Measurements from ENCODE around the gene AGO3.
A peak's percentile ranks its signal among the peaks of the same experiment; 100 is the strongest.

Gene AGO3

GRCh38 chr1:36098650-36099365 is 167.9 kb downstream of the AGO3 start:
- DNase-seq = no peak

GRCh38 chr1:36099681-36100341 is 168.9 kb downstream of the AGO3 start:
- DNase-seq = peak; percentile 78

GRCh38 chr1:36100376-36100775 is 169.5 kb downstream of the AGO3 start:
- no peak for DNase-seq

- DNase-seq = no peak
Observed at GRCh38 chr1:36101546-36101945, 170.6 kb downstream of the AGO3 start.

GRCh38 chr1:36106269-36106668 is 175.4 kb downstream of the AGO3 start:
- DNase-seq = no peak

DNA sequence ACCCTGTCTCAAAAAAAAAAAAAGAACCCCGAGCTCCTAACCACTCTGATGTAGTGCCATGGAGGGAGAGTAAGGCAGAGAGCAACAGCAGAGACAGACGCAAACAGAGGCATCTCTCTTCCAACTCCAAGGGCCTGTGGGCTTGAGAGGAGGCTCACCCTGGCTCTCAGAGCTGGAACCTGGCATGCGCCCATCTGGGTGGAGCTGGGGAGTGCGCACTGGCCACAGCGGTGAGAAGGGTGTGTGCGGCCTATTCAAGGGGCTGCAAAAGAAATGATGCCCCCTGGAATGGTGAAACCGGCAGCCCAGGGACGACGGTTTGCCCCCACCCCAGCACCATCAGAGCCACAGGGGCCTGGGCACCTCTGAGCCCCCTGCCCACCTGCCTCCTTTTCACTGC is 176.5 kb downstream of the AGO3 start:
- no peak for DNase-seq

GRCh38 chr1:36108314-36108713 is 177.4 kb downstream of the AGO3 start:
- no peak for DNase-seq

DNA sequence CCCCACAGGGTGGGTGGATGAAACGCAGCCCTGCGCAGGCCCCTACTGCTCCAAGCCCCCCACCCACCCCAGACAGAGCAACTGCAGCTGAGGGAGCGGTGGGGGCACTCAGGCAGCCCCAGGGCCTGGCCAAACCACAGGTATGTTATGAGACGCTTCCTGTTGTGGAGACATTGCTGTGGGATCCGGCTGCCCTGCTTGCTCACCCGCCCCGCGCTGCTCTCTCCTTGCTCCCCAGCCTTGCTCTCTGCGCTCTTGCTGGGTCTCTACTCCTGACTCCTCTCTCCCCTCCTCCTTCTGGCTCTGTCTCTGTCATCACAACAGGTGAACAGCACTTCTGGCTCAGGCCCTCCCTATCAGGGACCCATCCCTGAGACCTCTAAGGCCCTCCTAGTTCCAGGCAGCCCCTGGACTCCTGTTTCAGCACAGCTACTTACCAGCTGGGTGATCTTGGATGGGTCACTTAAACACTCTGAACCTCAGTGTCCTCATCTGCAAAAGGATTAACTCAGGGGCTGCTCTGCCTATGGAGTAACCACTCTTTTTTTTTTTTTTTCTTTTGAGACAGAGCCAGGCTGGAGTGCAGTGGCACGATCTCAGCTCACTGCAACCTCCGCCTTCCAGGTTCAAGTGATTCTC is 178.3 kb downstream of the AGO3 start:
- DNase-seq = no peak

GRCh38 chr1:36111151-36111550 is 180.2 kb downstream of the AGO3 start:
- DNase-seq = no peak

- DNase-seq = no peak
Observed at GRCh38 chr1:36112823-36113222, 181.9 kb downstream of the AGO3 start.

DNA sequence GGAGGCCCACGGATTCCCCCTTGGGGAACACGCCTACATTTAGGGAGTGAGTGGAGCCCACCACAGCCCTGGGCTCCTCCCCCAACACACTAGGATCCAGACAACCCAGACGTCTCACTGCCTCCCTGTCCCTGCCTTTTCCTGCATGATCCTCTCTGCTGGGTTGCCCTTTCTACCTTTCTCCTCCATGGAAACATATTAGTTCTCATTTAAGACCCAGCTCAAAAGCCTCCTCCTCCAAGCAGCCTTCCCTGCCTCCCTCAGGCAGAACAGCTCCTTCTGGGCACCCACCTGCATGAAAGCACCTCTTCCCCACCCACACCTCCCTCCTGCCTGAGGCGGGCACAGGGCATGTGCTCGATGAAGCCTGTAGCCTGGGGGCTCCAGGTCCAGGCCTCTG is 183.5 kb downstream of the AGO3 start:
- DNase-seq = no peak

- DNase-seq = no peak
Observed at GRCh38 chr1:36115200-36115669, 184.3 kb downstream of the AGO3 start.

GRCh38 chr1:36115931-36116330 is 185.0 kb downstream of the AGO3 start:
- no peak for DNase-seq

GRCh38 chr1:36116901-36117300 is 186.0 kb downstream of the AGO3 start:
- DNase-seq = no peak

GRCh38 chr1:36118447-36119204 is 187.7 kb downstream of the AGO3 start:
- no peak for DNase-seq

DNA sequence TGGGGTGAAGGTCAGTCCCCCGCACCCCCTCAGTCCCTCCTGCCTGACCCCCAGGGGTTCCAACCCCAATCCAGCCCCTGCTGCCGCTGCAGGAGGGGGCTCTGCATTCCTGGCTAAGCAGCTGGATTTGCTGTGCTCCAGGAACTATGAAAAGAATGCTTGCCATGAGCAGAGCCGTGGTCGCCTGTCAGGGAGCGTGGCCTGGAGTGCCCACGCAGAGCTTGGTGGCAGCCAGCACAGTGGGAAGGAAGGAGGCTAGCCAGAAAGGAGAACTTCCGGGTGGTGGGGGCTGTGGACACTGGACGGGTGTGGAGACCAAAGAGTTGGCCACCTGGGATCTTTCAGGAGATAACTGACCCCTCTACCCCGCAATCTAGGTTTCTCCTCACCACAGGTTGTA is 188.6 kb downstream of the AGO3 start:
- DNase-seq = no peak
